CD4-positive, CD25-positive, alpha-beta regulatory T cell (primary cell): Measurements from ENCODE around the gene HOXC6. TPM values are rescaled to one million over a fixed set of nuclear protein-coding genes. Genes with fewer than 3 reads are reported as not detected.

Experiments
- ATAC-seq, 2 donors: fragments of 150-1000 bp; cut with Tn5 transposase; one replicate each; pipeline ENCODE4 v1.10.0; 2021; ENCODE audit warnings: low read depth in 2 of 2, moderate number of reproducible peaks in 2 of 2, moderate library complexity in 1 of 2
- DNase-seq, 3 donors: peaks; one replicate each; pipeline versions ENCODE4 v3.0.0 to v3.0.0-alpha.2; 2012 to 2022; ENCODE audit warnings: mixed read lengths in 1 of 3
- H3K27ac ChIP-seq: one replicate; pipeline ENCODE4 v1.7.0; 2013; ENCODE audit warnings: mild to moderate bottlenecking, low read length; ENCODE audit not compliant: insufficient read depth, poor library complexity, severe bottlenecking
- H3K27me3 ChIP-seq: one replicate; pipeline ENCODE4 v1.7.0; 2013; ENCODE audit warnings: low read length; ENCODE audit not compliant: control insufficient read depth, insufficient read depth
- H3K36me3 ChIP-seq: one replicate; pipeline ENCODE4 v1.7.0; 2013; ENCODE audit warnings: mild to moderate bottlenecking, low read length, moderate library complexity; ENCODE audit not compliant: control insufficient read depth, insufficient read depth
- H3K4me1 ChIP-seq: 2 replicates; pipeline ENCODE4 v1.7.0; 2013; ENCODE audit warnings: mild to moderate bottlenecking, low read length; ENCODE audit not compliant: insufficient read depth, control insufficient read depth, poor library complexity, severe bottlenecking
- H3K4me3 ChIP-seq: one replicate; pipeline ENCODE4 v1.7.0; 2013; ENCODE audit warnings: low read depth, mild to moderate bottlenecking, low read length, moderate library complexity
- H3K9me3 ChIP-seq, 2 experiments: 1 replicate in 1 of 2; 2 replicates in 1 of 2; pipeline ENCODE4 v1.7.0; 2013; ENCODE audit warnings: low read length in 2 of 2, mild to moderate bottlenecking in 1 of 2, moderate library complexity in 1 of 2; ENCODE audit not compliant: control insufficient read depth in 2 of 2
- H3K27ac Mint-ChIP-seq, 3 donors: one replicate each; pipeline ENCODE4 v1.8.0; 2020 to 2022; ENCODE audit warnings: mild to moderate bottlenecking in 3 of 3, mixed read lengths in 3 of 3, moderate library complexity in 2 of 3
- H3K27me3 Mint-ChIP-seq: one replicate; pipeline ENCODE4 v1.8.0; 2022; ENCODE audit warnings: mild to moderate bottlenecking, mixed read lengths
- H3K36me3 Mint-ChIP-seq: one replicate; pipeline ENCODE4 v1.8.0; 2020; ENCODE audit warnings: mixed read lengths
- H3K4me1 Mint-ChIP-seq, 4 donors: one replicate each; pipeline ENCODE4 v1.8.0; 2020 to 2022; ENCODE audit warnings: mixed read lengths in 4 of 4, mild to moderate bottlenecking in 1 of 4
- H3K4me3 Mint-ChIP-seq, 4 donors: one replicate each; pipeline ENCODE4 v1.8.0; 2020 to 2022; ENCODE audit warnings: mild to moderate bottlenecking in 4 of 4, mixed read lengths in 4 of 4, moderate library complexity in 3 of 4
- H3K9me3 Mint-ChIP-seq, 7 donors: one replicate each; pipeline ENCODE4 v1.8.0; 2020 to 2022; ENCODE audit warnings: mixed read lengths in 7 of 7, mild to moderate bottlenecking in 3 of 7, moderate library complexity in 2 of 7
- polyA plus RNA-seq, 4 donors: library from polyadenylated mRNA; unstranded; fragments of 300-500 nt; fragmentation: Illumina TruSeq; gene quantifications; one replicate each; pipeline ENCODE4 v1.2.3, GENCODE V29; 2021
- total RNA-seq: library from RNA; stranded (reverse); gene quantifications from one replicate; pipeline ENCODE4 v1.2.3, GENCODE V29; 2022

HOXC6 gene
- total and polyA plus RNA-seq, 5 donors from 2014 or later = not detected

DNA sequence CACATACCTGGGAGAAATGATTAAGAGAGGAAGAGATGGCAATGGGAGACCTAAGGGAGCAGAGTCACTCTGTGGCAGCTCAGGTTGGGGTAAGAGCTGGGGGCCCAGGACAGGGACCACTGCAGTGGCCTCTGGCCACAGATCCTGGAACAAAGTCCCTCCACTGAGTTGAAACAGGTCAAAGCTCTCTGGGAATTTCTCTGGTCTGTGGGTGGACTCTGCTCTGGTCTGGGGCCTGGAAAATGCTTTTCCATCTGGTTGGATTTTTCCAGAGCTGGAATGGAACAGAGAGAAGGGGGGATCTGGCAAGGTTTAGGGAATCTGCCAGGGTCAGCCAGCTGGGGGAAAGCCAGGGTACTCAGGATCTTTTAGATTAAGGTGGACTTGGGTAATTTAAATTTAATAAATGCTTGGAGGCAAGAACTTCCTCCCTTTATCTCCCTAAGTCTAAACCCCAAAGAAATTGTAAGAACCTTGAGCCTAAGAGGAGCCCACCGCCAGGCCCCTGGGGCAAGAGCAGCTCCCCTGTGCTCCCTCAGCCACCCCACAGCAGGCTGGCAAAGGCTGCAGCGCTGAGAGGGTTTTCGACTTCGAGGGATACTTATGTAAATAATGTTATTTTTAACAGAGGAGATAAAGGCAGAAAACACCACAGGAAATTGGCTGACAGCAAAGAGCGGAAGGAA is 39.6 kb upstream of the HOXC6 start:
- peaks cover 96% of the 10 kb centered on the region for H3K27me3 Mint-ChIP-seq
- peaks cover 15 to 59% (median 36%) of the 10 kb centered on the region in 4 donors for H3K4me1 Mint-ChIP-seq

DNA sequence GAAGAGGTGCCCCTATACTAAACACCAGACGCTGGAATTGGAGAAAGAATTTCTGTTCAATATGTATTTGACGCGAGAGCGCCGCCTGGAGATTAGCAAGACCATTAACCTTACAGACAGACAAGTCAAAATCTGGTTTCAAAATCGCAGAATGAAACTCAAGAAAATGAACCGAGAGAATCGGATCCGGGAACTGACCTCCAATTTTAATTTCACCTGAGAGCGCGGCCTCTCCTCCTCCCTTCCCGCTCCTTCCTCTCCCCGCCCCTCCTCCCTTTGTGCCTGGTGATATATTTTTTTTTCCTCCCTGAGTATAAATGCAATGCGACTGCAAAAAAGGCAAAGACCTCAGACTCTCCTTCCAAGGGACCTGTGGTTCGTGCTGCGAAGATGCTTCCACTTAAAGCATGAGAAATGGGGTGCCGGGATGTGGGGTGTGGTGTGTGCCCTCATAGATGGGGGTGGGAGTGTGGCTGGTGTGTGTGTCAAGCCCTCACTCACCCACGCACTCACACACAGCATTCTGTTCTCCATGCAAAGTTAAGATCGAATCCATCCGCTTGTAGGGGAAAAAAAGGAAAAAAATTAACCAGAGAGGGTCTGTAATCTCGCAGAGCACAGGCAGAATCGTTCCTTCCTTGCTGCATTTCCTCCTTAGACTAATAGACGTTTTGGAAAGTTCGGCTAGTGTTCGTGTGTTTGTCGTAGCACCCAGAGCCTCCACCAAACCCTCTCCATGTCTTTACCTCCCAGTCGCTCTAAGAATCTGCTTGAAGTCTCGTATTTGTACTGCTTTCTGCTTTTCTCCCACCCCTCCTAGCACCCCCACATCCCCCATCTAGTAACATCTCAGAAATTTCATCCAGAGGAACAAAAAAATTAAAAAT is 38.8 kb upstream of the HOXC6 start:
- H3K27me3 Mint-ChIP-seq = peaks cover 99% of the 10 kb centered on the region
- no peak overlapping the region for H3K4me3 ChIP-seq
- no peak overlapping the region for H3K27ac Mint-ChIP-seq
- H3K4me1 Mint-ChIP-seq = peaks cover 15 to 62% (median 39%) of the 10 kb centered on the region in 4 donors
- H3K36me3 ChIP-seq = no peaks in the 10 kb centered on the region
- peaks cover 0 to 8% (median 0%) of the 10 kb centered on the region in 7 donors for H3K9me3 Mint-ChIP-seq
- H3K27me3 ChIP-seq = peaks cover 63% of the 10 kb centered on the region
- H3K4me1 ChIP-seq = peaks cover 32% of the 10 kb centered on the region
- ATAC-seq (no peak), DNase-seq (peak in 1 of 3 donors; percentile 65)
- no peaks in the 10 kb centered on the region for H3K36me3 Mint-ChIP-seq
- H3K27ac ChIP-seq = no peak overlapping the region
- peak overlapping the region; percentile 16 to 59 (median 52) for H3K4me3 Mint-ChIP-seq
- H3K9me3 ChIP-seq = no peaks in the 10 kb centered on the region

More for the DNA sequence above, 39.6 kb upstream of the HOXC6 start:
- ATAC-seq (no peak), DNase-seq (no peak)
- H3K27ac ChIP-seq = no peak overlapping the region
- H3K9me3 ChIP-seq = peaks cover 0 to 3% of the 10 kb centered on the region in 2 experiments
- H3K4me1 ChIP-seq = peaks cover 30% of the 10 kb centered on the region
- H3K4me3 Mint-ChIP-seq = peak overlapping the region in 2 of 4 donors; percentile 57 to 59
- no peak overlapping the region for H3K4me3 ChIP-seq
- peaks cover 0 to 8% (median 0%) of the 10 kb centered on the region in 7 donors for H3K9me3 Mint-ChIP-seq
- H3K27me3 ChIP-seq = peaks cover 63% of the 10 kb centered on the region
- H3K36me3 ChIP-seq = no peaks in the 10 kb centered on the region
- H3K36me3 Mint-ChIP-seq = no peaks in the 10 kb centered on the region
- H3K27ac Mint-ChIP-seq = no peak overlapping the region

DNA sequence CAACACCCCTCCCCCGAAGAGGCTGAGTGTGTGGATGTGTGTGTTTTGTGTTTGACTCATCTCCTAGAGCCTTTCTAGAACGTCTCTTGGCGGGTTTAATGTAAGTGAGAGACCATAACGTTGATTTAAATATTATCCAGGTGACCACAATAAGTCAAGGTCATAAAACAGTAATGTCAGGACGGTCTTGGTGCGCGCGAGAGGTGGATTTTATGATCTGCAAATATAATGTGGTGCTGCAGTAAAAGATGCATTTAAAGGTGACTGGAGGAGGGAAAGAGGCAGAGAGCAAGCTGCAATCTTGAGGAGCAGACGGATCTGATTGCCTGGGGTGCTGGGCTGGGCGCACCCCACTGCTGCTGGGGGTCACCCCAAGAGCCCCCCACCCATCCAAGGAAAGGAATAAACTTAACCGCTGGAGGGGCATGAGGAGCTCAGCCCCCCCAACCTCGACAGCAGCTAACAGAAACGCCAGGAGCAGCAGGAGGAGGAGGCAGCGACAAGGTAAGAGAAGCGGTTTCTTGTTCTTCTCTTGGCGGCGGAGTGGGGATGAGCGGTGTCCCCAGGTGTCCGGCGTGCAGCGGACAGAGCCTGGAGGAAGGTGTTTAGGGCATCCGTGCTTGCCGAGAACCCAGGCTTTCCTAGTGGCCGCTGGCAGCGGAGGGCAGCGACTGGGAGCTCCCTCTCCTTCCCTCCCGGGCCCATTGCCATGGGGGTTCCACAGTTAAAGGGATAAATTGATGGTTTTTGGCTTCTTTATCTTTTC is 37.7 kb upstream of the HOXC6 start:
- H3K27me3 ChIP-seq = peaks cover 67% of the 10 kb centered on the region
- peaks cover 0 to 5% (median 0%) of the 10 kb centered on the region in 7 donors for H3K9me3 Mint-ChIP-seq
- H3K27me3 Mint-ChIP-seq = peaks cover 99% of the 10 kb centered on the region
- H3K27ac Mint-ChIP-seq = no peak overlapping the region
- H3K4me3 Mint-ChIP-seq = peak overlapping the region in 2 of 4 donors; percentile 10 to 59
- DNase-seq = no peak
- no peaks in the 10 kb centered on the region for H3K9me3 ChIP-seq
- H3K36me3 Mint-ChIP-seq = no peaks in the 10 kb centered on the region
- H3K36me3 ChIP-seq = no peaks in the 10 kb centered on the region
- peaks cover 21 to 63% (median 39%) of the 10 kb centered on the region in 4 donors for H3K4me1 Mint-ChIP-seq
- no peak overlapping the region for H3K27ac ChIP-seq
- no peak for ATAC-seq
- H3K4me3 ChIP-seq = no peak overlapping the region
- H3K4me1 ChIP-seq = peaks cover 35% of the 10 kb centered on the region

DNA sequence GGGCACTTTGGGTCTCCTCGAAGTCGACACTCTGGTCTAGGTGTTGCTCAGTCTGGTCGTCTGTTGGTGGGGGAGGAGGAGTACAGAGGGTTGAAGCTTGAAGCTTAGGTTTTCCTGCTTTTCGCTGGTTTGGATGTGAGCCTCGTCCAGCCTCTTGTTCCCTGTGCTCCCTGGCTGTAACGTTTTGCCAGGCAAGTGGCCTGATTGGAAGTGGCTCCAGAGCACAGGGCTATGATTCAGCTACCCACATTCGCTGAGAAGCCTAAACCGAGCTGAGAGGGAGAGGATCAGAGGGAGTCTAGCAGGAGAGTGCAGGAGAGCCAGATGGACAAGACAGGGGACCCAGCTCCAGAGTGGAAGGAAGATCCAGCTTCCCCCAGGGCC is 37.2 kb upstream of the HOXC6 start:
- Histone ChIP-seq H3K27me3 (peaks cover 67% of the 10 kb centered on the region), H3K4me1 (peaks cover 35% of the 10 kb centered on the region), H3K4me3 (no peak overlapping the region), H3K9me3 (no peaks in the 10 kb centered on the region), H3K36me3 (no peaks in the 10 kb centered on the region), H3K27ac (no peak overlapping the region)
- DNase-seq (no peak), ATAC-seq (no peak)
- Mint-ChIP-seq H3K4me1 (peaks cover 21 to 65% (median 37%) of the 10 kb centered on the region in 4 donors), H3K9me3 (peaks cover 0 to 4% (median 0%) of the 10 kb centered on the region in 7 donors), H3K36me3 (no peaks in the 10 kb centered on the region), H3K4me3 (peak overlapping the region in 1 of 4 donors; percentile 59), H3K27me3 (peaks cover 100% of the 10 kb centered on the region), H3K27ac (no peak overlapping the region)

DNA sequence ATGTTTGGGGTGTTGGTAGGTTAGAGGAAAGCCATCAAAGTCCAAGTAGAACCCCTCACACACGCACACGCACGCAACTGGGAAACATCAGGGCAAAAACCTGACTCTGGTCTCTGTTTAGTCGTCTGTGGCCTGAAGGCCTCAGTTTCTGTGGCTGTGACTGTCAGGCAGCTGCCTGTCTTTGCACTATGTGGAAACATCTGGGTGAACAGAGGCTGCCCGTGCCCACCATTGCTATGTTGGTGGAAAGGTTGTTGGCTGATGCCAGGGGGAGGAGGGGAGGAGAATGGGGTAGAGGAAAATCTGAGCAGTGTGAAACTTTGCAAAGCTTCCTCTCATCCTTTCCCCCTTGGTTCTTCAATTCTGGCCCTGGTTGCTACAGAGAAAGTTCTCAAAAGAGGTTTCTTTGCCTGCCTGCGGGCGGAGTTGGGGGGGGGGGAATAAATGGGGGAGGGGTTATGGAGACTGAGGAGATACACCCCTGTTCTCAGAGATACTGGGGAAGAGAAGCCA is 35.8 kb upstream of the HOXC6 start:
- Histone ChIP-seq H3K4me1 (peaks cover 41% of the 10 kb centered on the region), H3K27me3 (peaks cover 54% of the 10 kb centered on the region), H3K4me3 (no peak overlapping the region), H3K36me3 (no peaks in the 10 kb centered on the region), H3K27ac (no peak overlapping the region), H3K9me3 (no peaks in the 10 kb centered on the region)
- Mint-ChIP-seq H3K4me3 (peak overlapping the region in 1 of 4 donors; percentile 20), H3K27ac (no peak overlapping the region), H3K36me3 (no peaks in the 10 kb centered on the region), H3K4me1 (peaks cover 21 to 64% (median 32%) of the 10 kb centered on the region in 4 donors), H3K27me3 (peaks cover 100% of the 10 kb centered on the region), H3K9me3 (peaks cover 0 to 4% (median 0%) of the 10 kb centered on the region in 7 donors)
- no peak for ATAC-seq
- DNase-seq = no peak

DNA sequence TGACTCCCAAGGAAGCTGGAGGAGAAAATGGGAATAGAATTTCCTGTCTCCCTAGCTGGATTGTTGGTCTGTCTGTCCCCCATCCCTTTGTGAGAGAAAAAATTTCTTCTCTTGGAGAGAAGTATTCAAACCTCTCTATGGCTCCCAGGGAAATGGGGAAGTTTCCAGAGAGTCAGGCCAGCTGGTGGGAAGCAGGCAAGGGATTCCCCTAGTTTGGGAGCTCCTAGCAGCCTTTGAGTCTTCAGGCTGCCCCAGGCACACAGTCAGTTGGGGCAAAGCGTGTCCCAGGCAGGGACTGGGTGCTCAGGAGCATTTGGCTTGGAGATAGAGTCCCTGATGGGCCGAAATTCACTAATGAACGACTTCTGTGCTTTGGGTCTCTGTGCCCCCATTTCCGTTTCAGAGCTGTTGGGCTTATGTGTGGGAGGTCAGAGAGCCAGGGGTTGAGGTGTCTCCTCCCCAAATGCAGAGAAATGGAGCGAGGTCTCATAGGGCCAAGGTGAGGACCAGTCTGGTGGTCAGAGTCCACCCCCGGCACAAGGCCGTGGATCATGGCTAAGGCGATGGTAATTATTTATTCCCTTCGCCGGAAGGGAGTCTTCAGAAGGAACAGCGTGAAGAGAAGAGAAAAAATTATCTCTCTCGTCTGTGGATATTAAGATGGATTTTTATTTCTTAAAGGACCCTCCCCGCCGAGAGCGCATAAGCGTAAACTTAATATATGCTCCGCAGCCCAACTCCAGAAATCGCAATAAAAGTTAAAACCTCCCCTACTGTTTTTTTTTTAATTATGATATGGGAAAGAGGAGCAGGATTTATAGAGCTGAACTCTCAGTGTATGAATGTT is 34.9 kb upstream of the HOXC6 start:
- Histone ChIP-seq H3K4me3 (no peak overlapping the region), H3K27me3 (peaks cover 50% of the 10 kb centered on the region), H3K4me1 (peaks cover 45% of the 10 kb centered on the region), H3K27ac (no peak overlapping the region), H3K36me3 (no peaks in the 10 kb centered on the region), H3K9me3 (no peaks in the 10 kb centered on the region)
- Mint-ChIP-seq H3K4me3 (peak overlapping the region; percentile 71 to 82 (median 76)), H3K27ac (peak overlapping the region in 2 of 3 donors; percentile 60 to 93), H3K4me1 (peaks cover 21 to 68% (median 28%) of the 10 kb centered on the region in 4 donors), H3K36me3 (no peaks in the 10 kb centered on the region), H3K27me3 (peaks cover 100% of the 10 kb centered on the region), H3K9me3 (peaks cover 0 to 5% (median 0%) of the 10 kb centered on the region in 7 donors)
- ATAC-seq = no peak
- DNase-seq = no peak
